Measurements from ENCODE around the gene TMEM245. TPM values are rescaled to one million over a fixed set of nuclear protein-coding genes. Genes with fewer than 3 reads are reported as not detected.
A peak's percentile ranks its signal among the peaks of the same experiment; 100 is the strongest.

The TMEM245 gene
- polyA plus RNA-seq, 3 donors = 6.9 to 11.3 (median 9.7) TPM

DNA sequence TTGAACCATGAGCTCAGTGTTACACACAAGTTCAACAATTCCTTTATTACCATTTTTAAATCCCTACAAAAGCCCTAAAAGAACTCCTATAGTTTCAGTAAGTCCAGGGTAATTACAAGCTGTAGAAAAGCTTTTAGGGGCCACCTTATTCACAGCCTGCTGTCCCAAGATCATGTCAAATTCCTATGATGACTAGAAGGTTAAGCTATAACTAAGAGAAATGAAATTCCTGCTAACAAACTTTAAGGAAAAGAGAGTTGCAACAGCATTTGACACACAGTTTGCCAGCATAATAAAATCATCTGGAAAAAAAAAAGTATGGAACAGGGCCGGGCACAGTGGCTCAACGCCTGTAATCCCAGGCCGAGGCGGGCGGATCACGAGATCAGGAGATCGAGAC is 31.5 kb downstream of the TMEM245 start:
- Histone ChIP-seq H4K20me1 (ENCODE audit: insufficient read depth, low read length) (peaks cover 9% of the 10 kb centered on the region), H3K9ac (ENCODE audit: insufficient read depth, low read length, poor library complexity, severe bottlenecking) (no peak overlapping the region), H3K27me3 (ENCODE audit: control insufficient read depth in 2 of 2, insufficient read depth in 2 of 2, low read length in 2 of 2) (no peaks in the 10 kb centered on the region), H3K4me1 (ENCODE audit: control insufficient read depth in 1 of 2, insufficient read depth in 2 of 2, low read length in 2 of 2) (peaks cover 5 to 6% of the 10 kb centered on the region in 2 donors), H2AFZ (ENCODE audit: insufficient read depth, low read depth, low read length, poor library complexity, severe bottlenecking) (no peak overlapping the region), H3K4me3 (replicated peaks in 1 of 3; ENCODE audit: low read depth in 2 of 3, low read length in 3 of 3) (no peak overlapping the region), H3K79me2 (ENCODE audit: insufficient read depth, low read length) (no peaks in the 10 kb centered on the region), H3K4me2 (replicated peaks; ENCODE audit: extremely low read depth, low read length, poor library complexity, severe bottlenecking) (no peak overlapping the region), H3K9me3 (replicated peaks in 1 of 2; ENCODE audit: control insufficient read depth in 1 of 2, insufficient read depth in 1 of 2, low read length in 2 of 2) (no peaks in the 10 kb centered on the region), H3K27ac (ENCODE audit: low read depth in 1 of 2, low read length in 2 of 2) (peak overlapping the region in 1 of 2 donors; percentile 6), H3K36me3 (replicated peaks in 1 of 2; ENCODE audit: control insufficient read depth in 1 of 2, insufficient read depth in 2 of 2, low read length in 2 of 2) (peaks cover 35 to 81% of the 10 kb centered on the region in 2 donors)
- no peak for DNase-seq
- H3K27ac Mint-ChIP-seq = peak overlapping the region in 1 of 7 donors; percentile 13
- TF ChIP-seq, protein P1, sequence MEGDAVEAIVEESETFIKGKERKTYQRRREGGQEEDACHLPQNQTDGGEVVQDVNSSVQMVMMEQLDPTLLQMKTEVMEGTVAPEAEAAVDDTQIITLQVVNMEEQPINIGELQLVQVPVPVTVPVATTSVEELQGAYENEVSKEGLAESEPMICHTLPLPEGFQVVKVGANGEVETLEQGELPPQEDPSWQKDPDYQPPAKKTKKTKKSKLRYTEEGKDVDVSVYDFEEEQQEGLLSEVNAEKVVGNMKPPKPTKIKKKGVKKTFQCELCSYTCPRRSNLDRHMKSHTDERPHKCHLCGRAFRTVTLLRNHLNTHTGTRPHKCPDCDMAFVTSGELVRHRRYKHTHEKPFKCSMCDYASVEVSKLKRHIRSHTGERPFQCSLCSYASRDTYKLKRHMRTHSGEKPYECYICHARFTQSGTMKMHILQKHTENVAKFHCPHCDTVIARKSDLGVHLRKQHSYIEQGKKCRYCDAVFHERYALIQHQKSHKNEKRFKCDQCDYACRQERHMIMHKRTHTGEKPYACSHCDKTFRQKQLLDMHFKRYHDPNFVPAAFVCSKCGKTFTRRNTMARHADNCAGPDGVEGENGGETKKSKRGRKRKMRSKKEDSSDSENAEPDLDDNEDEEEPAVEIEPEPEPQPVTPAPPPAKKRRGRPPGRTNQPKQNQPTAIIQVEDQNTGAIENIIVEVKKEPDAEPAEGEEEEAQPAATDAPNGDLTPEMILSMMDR (IDR thresholded peaks at IDR 0.05) = no peak
- H3K36me3 Mint-ChIP-seq = peaks cover 60 to 84% of the 10 kb centered on the region in 2 donors
- H3K9me3 Mint-ChIP-seq = no peaks in the 10 kb centered on the region
- H3K4me3 Mint-ChIP-seq = no peak overlapping the region
- 100% methylated on average over 2 of the region's 7 CpGs for WGBS (ENCODE audit: insufficient coverage)
- intact Hi-C loops (cut with micrococcal nuclease) = no loop called here
- H3K4me1 Mint-ChIP-seq = peaks cover 4% of the 10 kb centered on the region
- H3K27me3 Mint-ChIP-seq (ENCODE audit: low read depth in 3 of 3) = no peaks in the 10 kb centered on the region

DNA sequence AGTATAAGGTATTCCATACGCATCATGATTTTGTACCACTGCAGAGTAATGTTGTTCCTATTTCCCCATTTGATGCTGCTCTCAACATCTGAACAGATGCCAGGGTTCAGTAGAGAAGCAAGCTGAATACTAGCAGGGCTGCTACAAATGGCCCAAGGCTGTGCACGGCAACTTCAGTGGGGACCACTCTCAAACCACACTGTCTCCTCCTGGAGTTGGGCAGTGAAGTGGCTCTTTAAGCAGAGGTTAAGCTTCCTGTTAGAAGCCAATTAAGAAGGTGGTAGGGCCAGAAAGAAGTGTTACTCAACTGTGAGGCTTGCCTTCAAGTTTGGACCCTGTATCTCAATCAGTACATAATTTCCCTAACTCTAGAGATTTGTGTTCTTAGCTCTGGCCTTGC is 32.0 kb downstream of the TMEM245 start:
- Histone ChIP-seq H3K9ac (ENCODE audit: insufficient read depth, low read length, poor library complexity, severe bottlenecking) (no peak overlapping the region), H3K36me3 (replicated peaks in 1 of 2; ENCODE audit: control insufficient read depth in 1 of 2, insufficient read depth in 2 of 2, low read length in 2 of 2) (peaks cover 32 to 81% of the 10 kb centered on the region in 2 donors), H3K4me1 (ENCODE audit: control insufficient read depth in 1 of 2, insufficient read depth in 2 of 2, low read length in 2 of 2) (peaks cover 5 to 6% of the 10 kb centered on the region in 2 donors), H3K4me2 (replicated peaks; ENCODE audit: extremely low read depth, low read length, poor library complexity, severe bottlenecking) (no peak overlapping the region), H4K20me1 (ENCODE audit: insufficient read depth, low read length) (peaks cover 9% of the 10 kb centered on the region), H3K27ac (ENCODE audit: low read depth in 1 of 2, low read length in 2 of 2) (peak overlapping the region in 1 of 2 donors; percentile 6), H3K9me3 (replicated peaks in 1 of 2; ENCODE audit: control insufficient read depth in 1 of 2, insufficient read depth in 1 of 2, low read length in 2 of 2) (no peaks in the 10 kb centered on the region), H3K27me3 (ENCODE audit: control insufficient read depth in 2 of 2, insufficient read depth in 2 of 2, low read length in 2 of 2) (no peaks in the 10 kb centered on the region), H3K4me3 (replicated peaks in 1 of 3; ENCODE audit: low read depth in 2 of 3, low read length in 3 of 3) (no peak overlapping the region), H2AFZ (ENCODE audit: insufficient read depth, low read depth, low read length, poor library complexity, severe bottlenecking) (no peak overlapping the region), H3K79me2 (ENCODE audit: insufficient read depth, low read length) (no peaks in the 10 kb centered on the region)
- WGBS (ENCODE audit: insufficient coverage) = 60% methylated on average over 1 of the region's 2 CpGs
- Mint-ChIP-seq H3K36me3 (peaks cover 59 to 84% of the 10 kb centered on the region in 2 donors), H3K27me3 (ENCODE audit: low read depth in 3 of 3) (no peaks in the 10 kb centered on the region), H3K9me3 (no peaks in the 10 kb centered on the region), H3K4me1 (peaks cover 4% of the 10 kb centered on the region), H3K4me3 (no peak overlapping the region), H3K27ac (peak overlapping the region in 5 of 7 donors; percentile 7 to 63 (median 31))
- DNase-seq = no peak
- intact Hi-C loops (cut with micrococcal nuclease) = no loop called here
- TF ChIP-seq, protein P1 (IDR thresholded peaks at IDR 0.05) = no peak

Measured in CD14-positive monocyte (primary cell).